Measurements from ENCODE around the gene ABCA13. TPM values are rescaled to one million over a fixed set of nuclear protein-coding genes. Genes with fewer than 3 reads are reported as not detected.

Gene ABCA13
- total RNA-seq, 1 donor from 2014 or later = 2.2 TPM

DNA sequence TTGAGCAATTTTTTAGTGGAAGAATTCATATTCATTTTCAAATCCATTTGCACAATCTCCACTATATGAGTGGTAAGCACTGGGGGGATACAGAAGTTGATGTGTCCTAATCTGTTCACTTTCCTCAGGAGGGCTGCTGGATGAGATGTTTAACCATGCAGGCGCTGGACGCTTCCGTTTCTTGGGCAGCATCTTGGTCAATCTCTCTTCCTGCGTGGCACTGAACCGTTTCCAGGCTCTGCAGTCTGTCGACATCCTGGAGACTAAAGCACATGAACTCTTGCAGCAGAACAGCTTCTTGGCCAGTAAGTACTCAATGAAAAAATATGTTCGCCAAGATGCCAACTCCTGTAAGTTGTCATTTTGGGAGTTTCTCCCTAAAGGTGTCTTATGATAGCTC is 179.3 kb downstream of the ABCA13 start:
- no peak overlapping the region for H3K4me3 ChIP-seq
- no peaks in the 10 kb centered on the region for H3K4me1 ChIP-seq
- TF ChIP-seq CTCF (IDR thresholded peaks at IDR 0.05) = no peak
- intact Hi-C loops (cut with DNase I) = no loop called here
- H3K27ac ChIP-seq = no peak overlapping the region
- H3K36me3 ChIP-seq = no peaks in the 10 kb centered on the region
- H3K27me3 ChIP-seq (ENCODE audit: low read depth) = no peaks in the 10 kb centered on the region
- no peak for DNase-seq
- H3K9me3 ChIP-seq = no peaks in the 10 kb centered on the region
- ATAC-seq = no peak

GRCh38 chr7:48351900-48352299 is 180.6 kb downstream of the ABCA13 start:
- no peak for TF ChIP-seq CTCF (IDR thresholded peaks at IDR 0.05)
- Histone ChIP-seq H3K27ac (no peak overlapping the region), H3K27me3 (ENCODE audit: low read depth) (no peaks in the 10 kb centered on the region), H3K9me3 (no peaks in the 10 kb centered on the region), H3K4me1 (no peaks in the 10 kb centered on the region), H3K36me3 (no peaks in the 10 kb centered on the region), H3K4me3 (no peak overlapping the region)
- ATAC-seq = no peak
- no peak for DNase-seq
- intact Hi-C loops (cut with DNase I) = no loop called here

GRCh38 chr7:48355346-48355745 is 184.1 kb downstream of the ABCA13 start:
- TF ChIP-seq CTCF (IDR thresholded peaks at IDR 0.05) = no peak
- no peaks in the 10 kb centered on the region for H3K4me1 ChIP-seq
- H3K9me3 ChIP-seq = no peaks in the 10 kb centered on the region
- H3K36me3 ChIP-seq = no peaks in the 10 kb centered on the region
- H3K4me3 ChIP-seq = no peak overlapping the region
- intact Hi-C loops (cut with DNase I) = no loop called here
- no peak overlapping the region for H3K27ac ChIP-seq
- H3K27me3 ChIP-seq (ENCODE audit: low read depth) = no peaks in the 10 kb centered on the region
- ATAC-seq (no peak), DNase-seq (no peak)

GRCh38 chr7:48360574-48360973 is 189.3 kb downstream of the ABCA13 start:
- Histone ChIP-seq H3K9me3 (no peaks in the 10 kb centered on the region), H3K27ac (no peak overlapping the region), H3K4me1 (no peaks in the 10 kb centered on the region), H3K36me3 (no peaks in the 10 kb centered on the region), H3K27me3 (ENCODE audit: low read depth) (no peaks in the 10 kb centered on the region), H3K4me3 (no peak overlapping the region)
- ATAC-seq = no peak
- TF ChIP-seq CTCF (IDR thresholded peaks at IDR 0.05) = no peak
- intact Hi-C loops (cut with DNase I) = no loop called here
- DNase-seq = no peak

GRCh38 chr7:48363174-48363573 is 191.9 kb downstream of the ABCA13 start:
- DNase-seq = no peak
- no peaks in the 10 kb centered on the region for H3K4me1 ChIP-seq
- TF ChIP-seq CTCF (IDR thresholded peaks at IDR 0.05) = no peak
- no peaks in the 10 kb centered on the region for H3K36me3 ChIP-seq
- ATAC-seq = no peak
- no peak overlapping the region for H3K27ac ChIP-seq
- no peaks in the 10 kb centered on the region for H3K9me3 ChIP-seq
- H3K4me3 ChIP-seq = no peak overlapping the region
- no peaks in the 10 kb centered on the region for H3K27me3 ChIP-seq (ENCODE audit: low read depth)
- intact Hi-C loops (cut with DNase I) = no loop called here

DNA sequence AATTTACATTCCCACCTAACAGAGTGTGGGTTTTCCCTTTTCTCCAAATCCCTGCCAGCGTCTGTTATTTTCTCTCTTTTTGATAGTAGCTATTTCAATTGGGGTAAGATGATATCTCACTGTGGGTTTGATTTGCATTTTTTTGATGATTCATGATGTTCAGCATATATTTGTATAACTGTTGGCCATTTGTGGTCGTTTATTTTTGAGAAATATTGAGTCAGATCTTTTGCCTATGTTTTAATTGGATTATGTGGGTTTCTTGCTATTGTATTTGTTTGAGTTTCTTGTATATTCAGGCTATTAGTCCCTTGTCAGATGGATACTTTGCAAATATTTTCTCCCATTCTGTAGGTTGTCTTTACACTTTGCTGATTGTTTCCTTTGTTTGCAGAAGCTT is 193.8 kb downstream of the ABCA13 start:
- no peak for TF ChIP-seq CTCF (IDR thresholded peaks at IDR 0.05)
- Histone ChIP-seq H3K27me3 (ENCODE audit: low read depth) (no peaks in the 10 kb centered on the region), H3K9me3 (no peaks in the 10 kb centered on the region), H3K27ac (no peak overlapping the region), H3K36me3 (no peaks in the 10 kb centered on the region), H3K4me3 (no peak overlapping the region), H3K4me1 (no peaks in the 10 kb centered on the region)
- no peak for DNase-seq
- ATAC-seq = no peak
- intact Hi-C loops (cut with DNase I) = no loop called here
